Ascending aorta (tissue), 2 donors: ENCODE measurements around the gene MSANTD2. TPM values are rescaled to one million over a fixed set of nuclear protein-coding genes. Genes with fewer than 3 reads are reported as not detected.

Source experiments
- DNase-seq, 2 donors: peaks; one replicate each; pipeline ENCODE4 v3.0.0-alpha.2; 2019; ENCODE audit warnings: low spot score in 2 of 2
- H3K27ac ChIP-seq, 2 donors: fragments of 200-600 bp; sonication (generic); one replicate each; pipeline ENCODE4 v1.5.1; 2016 to 2017; ENCODE audit warnings: mild to moderate bottlenecking in 1 of 2
- H3K27me3 ChIP-seq: fragments of 200-600 bp; sonication (generic); one replicate; pipeline ENCODE4 v1.5.1; 2017
- H3K36me3 ChIP-seq, 2 donors: fragments of 200-600 bp; sonication (generic); one replicate each; pipeline ENCODE4 v1.5.1; 2016
- H3K4me1 ChIP-seq, 2 donors: fragments of 200-600 bp; sonication (generic); one replicate each; pipeline ENCODE4 v1.5.1; 2016 to 2017; ENCODE audit warnings: mild to moderate bottlenecking in 1 of 2
- H3K4me3 ChIP-seq, 2 donors: fragments of 200-600 bp; sonication (generic); one replicate each; pipeline ENCODE4 v1.5.1; 2016 to 2017; ENCODE audit warnings: mild to moderate bottlenecking in 1 of 2
- H3K9me3 ChIP-seq, 2 donors: fragments of 200-600 bp; sonication (generic); one replicate each; pipeline ENCODE4 v1.5.1; 2016
- CTCF ChIP-seq, 3 experiments: fragments of 200-600 bp in 2 of 3; fragments of 450-650 bp in 1 of 3; sonication (generic) in 2 of 3; IDR thresholded peaks; one replicate each; pipeline ENCODE4 v1.5.1; 2016 to 2019; ENCODE audit warnings: antibody characterized with exemption in 3 of 3, mild to moderate bottlenecking in 1 of 3, moderate library complexity in 1 of 3
- intact Hi-C: fragments of 100-400 bp; cut with DNase I; formaldehyde crosslinking; loops from one replicate; pipeline ENCODE4 v1.15.1; 2023
- total RNA-seq: library from RNA; depleted of rRNA; stranded (reverse); fragments of >200 nt; gene quantifications from one replicate; pipeline ENCODE4 v1.1.0, GENCODE V29; 2016

Gene MSANTD2
- total RNA-seq, 1 donor from 2014 or later, result 21.4 TPM

GRCh38 chr11:124752471-124753102, 47.6 kb downstream of the MSANTD2 start:
- TF ChIP-seq CTCF (IDR thresholded peaks at IDR 0.05), result no peak
- H3K27me3 ChIP-seq, result no peaks in the 10 kb centered on the region
- H3K4me3 ChIP-seq, result no peak overlapping the region
- intact Hi-C loops, result no loop called here
- H3K4me1 ChIP-seq, result no peaks in the 10 kb centered on the region
- no peak overlapping the region for H3K27ac ChIP-seq
- H3K9me3 ChIP-seq, result no peaks in the 10 kb centered on the region
- DNase-seq, result no peak
- H3K36me3 ChIP-seq, result peaks cover 0 to 3% of the 10 kb centered on the region in 2 donors

DNA sequence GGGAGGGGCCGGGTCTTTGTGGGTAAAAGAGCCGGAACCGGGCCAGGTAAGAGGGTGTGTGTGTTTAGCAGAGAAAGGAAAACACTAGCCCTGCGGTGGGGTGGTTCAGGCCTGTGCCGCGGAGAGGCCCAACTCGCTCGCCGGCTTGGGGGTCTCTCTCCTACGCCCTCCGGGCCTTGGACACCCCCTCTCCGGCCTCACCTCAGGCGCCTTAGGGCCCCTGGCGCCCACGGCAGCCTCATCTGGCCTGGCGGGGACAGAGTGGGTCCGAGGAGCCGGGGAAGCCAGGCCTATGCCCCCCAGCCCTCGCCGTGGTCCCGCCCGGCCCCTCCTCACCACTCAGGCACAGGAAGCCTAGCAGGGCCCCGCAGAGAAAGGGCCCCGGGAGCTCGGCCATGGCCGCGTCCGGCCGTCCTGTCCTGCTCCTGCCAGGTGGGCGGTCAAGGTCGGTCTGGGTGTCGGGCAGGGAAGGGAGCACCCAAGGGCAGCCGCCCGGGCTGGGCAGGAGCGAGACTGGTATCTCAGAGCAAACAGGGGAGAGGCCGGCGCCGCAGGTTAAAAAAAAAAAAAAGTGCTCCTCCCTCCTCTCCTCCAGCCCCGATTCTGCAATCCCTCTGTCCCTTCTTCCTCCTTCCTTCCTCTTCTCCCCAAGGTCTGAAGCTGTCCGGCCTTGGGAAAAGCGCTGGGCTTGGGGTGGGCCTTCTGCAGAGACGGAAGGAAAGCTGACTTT, 48.3 kb downstream of the MSANTD2 start, which contains the start of gene VSIG2:
Gene VSIG2, minus strand, starts transcription at position 515 of the 730 bp plus-strand sequence. Its CDS starts 118 bp downstream, at position 397.
- H3K4me1 ChIP-seq, result no peaks in the 10 kb centered on the region
- TF ChIP-seq CTCF (IDR thresholded peaks at IDR 0.05), result no peak
- no peak within 1 kb of the TSS for H3K27ac ChIP-seq
- H3K4me3 ChIP-seq, result no peak within 1 kb of the TSS
- H3K36me3 ChIP-seq, result peaks cover 0 to 3% of the 10 kb centered on the region in 2 donors
- no peaks in the 10 kb centered on the region for H3K9me3 ChIP-seq
- no peaks in the 10 kb centered on the region for H3K27me3 ChIP-seq
- intact Hi-C loops, result no loop called here
- no peak for DNase-seq

GRCh38 chr11:124751391-124751740, 48.8 kb downstream of the MSANTD2 start:
- intact Hi-C loops, result no loop called here
- Histone ChIP-seq H3K36me3 (peaks cover 0 to 3% of the 10 kb centered on the region in 2 donors), H3K4me3 (no peak overlapping the region), H3K9me3 (no peaks in the 10 kb centered on the region), H3K4me1 (peaks cover 0 to 2% of the 10 kb centered on the region in 2 donors), H3K27ac (no peak overlapping the region), H3K27me3 (no peaks in the 10 kb centered on the region)
- DNase-seq, result no peak
- TF ChIP-seq CTCF (IDR thresholded peaks at IDR 0.05), result no peak

DNA sequence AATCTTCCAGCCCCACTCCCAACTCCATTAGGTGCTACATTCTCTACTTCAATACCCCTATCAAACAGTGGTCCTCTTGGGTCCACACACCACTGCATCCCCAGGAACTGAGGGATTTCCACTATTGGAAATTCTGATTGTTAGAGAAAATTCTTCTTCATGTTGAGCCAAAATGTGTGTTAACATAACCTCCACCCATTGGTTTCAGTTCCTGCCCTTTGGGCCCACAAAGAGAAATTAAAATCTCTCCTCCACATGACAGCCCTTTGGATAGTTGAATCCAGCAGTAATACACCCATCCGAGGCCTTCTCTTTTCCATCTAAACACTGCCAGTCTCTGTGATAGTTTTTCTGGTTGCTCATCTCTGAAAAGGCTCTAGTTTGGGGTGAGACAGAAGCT, 50.3 kb downstream of the MSANTD2 start:
- no peak for TF ChIP-seq CTCF (IDR thresholded peaks at IDR 0.05)
- no peak for DNase-seq
- Histone ChIP-seq H3K27me3 (peaks cover 8% of the 10 kb centered on the region), H3K36me3 (peaks cover 0 to 3% of the 10 kb centered on the region in 2 donors), H3K4me3 (no peak overlapping the region), H3K27ac (no peak overlapping the region), H3K4me1 (peaks cover 0 to 6% of the 10 kb centered on the region in 2 donors), H3K9me3 (no peaks in the 10 kb centered on the region)
- intact Hi-C loops, result no loop called here

- Histone ChIP-seq H3K27ac (peak overlapping the region in 1 of 2 donors; percentile 2), H3K36me3 (peaks cover 0 to 3% of the 10 kb centered on the region in 2 donors), H3K27me3 (peaks cover 8% of the 10 kb centered on the region), H3K4me1 (peaks cover 0 to 6% of the 10 kb centered on the region in 2 donors), H3K4me3 (no peak overlapping the region), H3K9me3 (no peaks in the 10 kb centered on the region)
- DNase-seq, result no peak
- TF ChIP-seq CTCF (IDR thresholded peaks at IDR 0.05), result no peak
- intact Hi-C loops, result no loop called here
Observed at GRCh38 chr11:124748481-124749343, 51.5 kb downstream of the MSANTD2 start.
